Measurements from ENCODE around the gene ATG14.

- no peak for TF ChIP-seq EZH2 (IDR thresholded peaks at IDR 0.05; ENCODE audit: insufficient read depth, poor library complexity, severe bottlenecking)
- no peak for TF ChIP-seq EZH2phosphoT487 (IDR thresholded peaks at IDR 0.05; ENCODE audit: insufficient read depth, low read depth)
Measured at GRCh38 chr14:55458800-55459515, 47.3 kb upstream of the ATG14 start.

All from GM23248 (cell line).